Activated CD4-positive, CD25-positive, alpha-beta regulatory T cell (primary cell): ENCODE results near the gene EHD3.

Experiments used
- DNase-seq, 4 experiments: peaks; one replicate each; lab custom pipeline; 2025; lab: John Stamatoyannopoulos, UW

The EHD3 gene

DNA sequence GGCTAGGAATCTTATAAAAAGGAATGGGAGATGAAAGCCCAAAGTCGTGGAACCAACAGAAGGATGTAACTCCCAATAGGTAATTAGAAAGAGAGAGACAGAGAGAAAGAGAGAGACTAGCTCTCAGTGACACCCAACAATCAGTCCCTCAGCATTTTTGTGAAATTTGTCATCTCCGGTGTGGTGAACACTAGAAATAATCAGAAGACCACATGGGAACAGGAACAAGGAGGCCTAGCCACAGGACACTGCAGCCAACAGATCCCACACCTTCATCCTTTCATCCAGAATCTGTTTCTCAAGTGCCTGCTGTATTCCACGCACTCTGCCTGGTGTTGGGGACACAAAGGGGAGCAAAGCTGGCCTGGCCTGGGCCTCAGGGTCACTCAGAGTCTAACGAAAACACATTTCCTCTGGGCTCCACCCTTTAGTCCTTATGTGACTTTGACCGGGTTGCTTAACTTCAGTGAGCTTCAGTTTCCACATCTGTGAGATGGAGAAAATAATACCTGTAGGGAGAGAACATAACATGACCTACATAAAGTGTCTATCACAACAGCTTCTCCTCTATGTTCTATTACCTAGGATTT lies 53.1 kb downstream of the EHD3 start:
- DNase-seq = no peak

DNA sequence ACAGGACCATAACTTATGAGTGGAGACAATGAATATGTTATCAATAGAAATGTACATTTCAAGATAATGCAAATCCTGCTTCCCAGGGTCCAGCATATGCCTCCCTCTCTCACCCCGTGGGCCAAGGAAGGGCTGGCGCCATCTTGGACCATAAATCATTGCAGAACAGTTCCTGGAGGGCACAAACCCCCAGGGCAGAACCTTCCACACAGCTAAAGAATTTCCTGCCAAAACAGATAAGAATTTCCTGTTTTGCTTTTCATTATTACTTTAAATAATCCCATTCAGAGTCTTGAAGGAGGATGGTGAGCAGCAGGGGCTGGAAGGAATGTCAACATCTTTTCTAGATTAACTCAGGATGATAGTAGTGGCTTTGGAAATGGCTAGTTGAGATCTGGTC lies 53.7 kb downstream of the EHD3 start:
- DNase-seq = no peak

GRCh38 chr2:31294196-31294595 lies 60.2 kb downstream of the EHD3 start:
- no peak for DNase-seq

- no peak for DNase-seq
Observed at GRCh38 chr2:31296641-31297287, 62.8 kb downstream of the EHD3 start.

DNA sequence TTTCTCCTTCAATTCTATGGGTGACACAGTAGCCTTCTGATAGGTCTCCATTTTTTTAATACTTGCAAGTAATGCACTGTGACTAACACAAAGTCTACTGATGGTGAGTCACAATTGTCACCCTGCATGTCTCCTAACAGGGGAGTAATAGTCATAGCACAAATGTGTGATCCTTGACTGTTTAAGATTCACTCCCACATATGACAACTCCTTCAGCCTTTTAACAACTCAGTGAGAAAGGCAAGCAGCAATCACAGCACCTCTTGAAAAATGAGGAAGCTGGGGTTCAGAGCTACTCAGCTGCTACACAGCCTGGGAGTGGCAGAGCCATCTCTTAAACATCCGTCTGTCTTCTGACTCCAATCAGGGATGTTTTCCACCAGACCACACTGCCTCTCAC lies 63.8 kb downstream of the EHD3 start:
- no peak for DNase-seq

GRCh38 chr2:31299547-31299946 lies 65.6 kb downstream of the EHD3 start:
- no peak for DNase-seq

- DNase-seq = no peak
Observed at GRCh38 chr2:31300309-31300708, 66.4 kb downstream of the EHD3 start.

DNA sequence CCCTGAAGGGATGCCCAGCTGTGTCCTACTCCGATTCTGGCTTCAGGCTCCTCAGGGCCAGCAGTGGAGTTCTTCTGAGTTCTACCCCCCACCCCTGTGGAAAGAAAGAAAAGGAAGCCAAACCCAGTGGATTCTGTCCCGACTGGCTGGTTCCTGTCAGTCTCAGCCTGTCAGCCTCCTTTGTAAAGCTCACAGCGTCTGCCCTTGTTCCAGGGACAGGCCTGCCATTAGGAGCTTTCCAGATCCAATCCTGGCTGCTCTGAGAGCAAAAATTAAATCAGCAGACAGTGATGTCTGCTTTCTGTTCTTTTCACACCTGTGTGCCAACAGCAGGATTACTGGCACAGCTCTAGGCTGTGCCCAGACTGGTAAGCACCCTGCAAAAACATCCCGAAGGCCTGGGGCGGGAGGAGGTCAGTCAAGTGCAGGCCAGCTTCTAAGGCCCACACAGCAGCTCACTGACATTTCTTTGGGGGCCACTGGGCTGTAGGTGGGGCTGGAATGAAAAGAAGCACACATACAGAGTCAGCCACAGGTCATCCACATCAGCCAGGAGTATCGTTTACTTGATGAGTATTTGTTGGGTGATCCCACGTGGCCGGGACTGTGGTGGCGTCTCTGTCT lies 69.1 kb downstream of the EHD3 start:
- DNase-seq = no peak

DNA sequence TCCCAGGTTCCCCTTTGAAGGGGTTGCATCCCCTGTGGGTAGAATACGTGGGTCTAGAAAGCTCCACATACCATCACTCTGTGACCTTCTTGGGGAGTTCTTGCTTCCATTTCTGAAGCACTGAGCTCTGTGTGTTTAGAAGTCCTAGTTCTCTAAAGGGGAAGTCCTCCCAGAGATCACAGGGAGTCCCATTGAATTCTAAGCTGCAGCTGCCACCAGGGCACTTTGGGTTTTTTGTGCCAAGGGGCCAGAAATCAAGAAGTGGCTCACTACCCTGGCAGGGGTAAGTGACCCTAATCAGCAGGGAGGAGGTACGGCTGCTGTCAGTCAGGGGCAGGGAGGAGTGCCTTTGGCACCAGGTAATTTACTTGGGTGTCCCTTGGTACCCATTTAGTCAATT lies 70.9 kb downstream of the EHD3 start:
- no peak for DNase-seq

- DNase-seq = no peak
Observed at GRCh38 chr2:31312898-31313297, 78.9 kb downstream of the EHD3 start.

GRCh38 chr2:31314761-31315160 lies 80.8 kb downstream of the EHD3 start:
- DNase-seq = no peak

DNA sequence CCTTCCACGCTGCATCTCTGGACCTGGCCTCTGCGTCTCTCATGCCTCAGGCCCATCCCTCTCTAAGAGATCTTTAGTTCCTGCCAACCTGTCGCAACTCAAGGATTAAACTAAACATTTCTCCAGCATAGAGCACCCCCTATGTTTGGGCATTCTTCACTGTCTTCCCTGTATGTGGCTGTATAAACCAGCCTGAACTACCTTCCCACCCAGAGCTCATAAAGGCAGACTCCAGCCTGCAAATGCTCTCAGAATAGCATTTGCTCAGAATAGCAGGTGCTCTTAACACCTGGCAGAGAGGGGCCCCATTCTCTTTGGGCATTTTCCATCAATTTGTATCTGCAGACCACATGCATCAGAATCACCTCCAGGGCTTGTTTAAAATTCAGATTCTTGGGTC lies 83.4 kb downstream of the EHD3 start:
- no peak for DNase-seq

DNA sequence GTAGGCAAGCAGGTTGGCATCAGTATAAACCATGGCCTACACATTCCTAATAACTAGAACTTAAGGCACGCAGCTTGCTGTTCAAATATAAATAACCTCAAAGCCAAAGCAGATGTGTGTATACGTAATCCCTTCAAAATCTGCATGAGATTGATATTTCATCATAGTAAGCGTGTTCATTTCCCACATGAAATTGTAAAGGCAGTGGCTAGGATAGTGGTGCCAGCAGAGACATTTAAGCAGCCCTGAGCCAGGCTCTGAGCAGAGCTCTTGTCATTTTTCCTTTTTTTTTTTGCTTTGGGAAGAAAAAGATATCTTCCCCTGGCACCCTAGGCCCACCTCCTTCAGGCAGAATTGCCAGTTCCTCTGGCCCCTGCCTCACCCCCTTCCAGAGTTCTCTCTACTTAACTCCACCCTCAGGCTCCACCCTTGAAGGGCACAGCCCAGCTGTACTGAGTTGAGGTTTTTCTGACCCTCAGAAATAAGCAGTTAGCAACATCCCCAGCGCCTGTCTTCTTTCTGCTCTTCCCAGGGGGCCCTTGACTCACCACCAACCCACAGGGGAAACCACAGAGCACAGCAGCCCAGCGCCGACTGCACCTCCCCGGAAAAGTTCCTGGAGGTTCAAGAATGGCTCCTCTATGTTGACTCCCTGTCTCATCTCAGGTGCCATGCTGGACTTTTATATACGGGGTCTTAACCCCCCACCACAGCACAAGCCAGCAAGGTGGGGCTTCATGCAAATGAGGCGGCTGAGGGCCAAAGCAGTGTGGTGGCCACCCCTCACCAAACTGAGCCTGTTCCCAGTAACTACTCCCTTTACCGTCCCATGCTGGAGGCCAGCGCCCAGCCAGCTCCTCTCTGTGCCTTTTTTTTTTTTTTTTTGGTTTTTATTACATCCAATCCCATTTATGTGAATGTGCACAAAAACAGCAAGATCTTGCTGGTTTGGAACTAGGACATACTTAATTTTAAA lies 84.7 kb downstream of the EHD3 start:
- no peak for DNase-seq
